HepG2 (cell line): ENCODE results near the gene SRGAP3. TPM values are rescaled to one million over a fixed set of nuclear protein-coding genes. Genes with fewer than 3 reads are reported as not detected.

Experiments used
- ATF7-NPFF ChIP-seq: sonication (generic); formaldehyde crosslinking; IDR thresholded peaks from 2 replicates; pipeline ENCODE4 v1.8.1; 2023; ENCODE audit warnings: mild to moderate bottlenecking, low read depth, missing genetic modification reagents, moderate library complexity
- CBFB ChIP-seq: sonication (generic); formaldehyde crosslinking; IDR thresholded peaks from 2 replicates; pipeline ENCODE4 v1.4.0; 2020; ENCODE audit warnings: missing genetic modification reagents
- DZIP1 ChIP-seq: sonication (generic); formaldehyde crosslinking; IDR thresholded peaks from 2 replicates; pipeline ENCODE4 v1.5.0; 2020; ENCODE audit warnings: mild to moderate bottlenecking, missing genetic modification reagents
- ETV6 ChIP-seq: sonication (generic); formaldehyde crosslinking; conservative IDR thresholded peaks from 2 replicates; pipeline ENCODE4 v1.4.0; 2020; ENCODE audit warnings: missing genetic modification reagents
- GTF2F1 ChIP-seq: fragments of 150-350 bp; IDR thresholded peaks from 2 replicates; pipeline ENCODE4 v1.6.1; 2014; ENCODE audit warnings: low read length
- HES4 ChIP-seq: sonication (generic); formaldehyde crosslinking; IDR thresholded peaks from 2 replicates; pipeline ENCODE4 v1.9.0; 2021; ENCODE audit warnings: mild to moderate bottlenecking, missing genetic modification reagents, borderline replicate concordance
- HHEX ChIP-seq: IDR thresholded peaks from 2 replicates; pipeline ENCODE4 v1.6.1; 2016; ENCODE audit warnings: control low read depth
- JARID2 ChIP-seq: sonication (generic); formaldehyde crosslinking; IDR thresholded peaks from 2 replicates; pipeline ENCODE4 v1.8.1; 2023; ENCODE audit warnings: missing genetic modification reagents, inconsistent platforms; ENCODE audit not compliant: insufficient replicate concordance
- KLF16 ChIP-seq, 2 experiments: sonication (generic) in 1 of 2; formaldehyde crosslinking in 1 of 2; IDR thresholded peaks; 2 replicates each; pipeline versions ENCODE4 v1.6.1 to v1.8.0; 2016 to 2023; ENCODE audit warnings: missing genetic modification reagents in 2 of 2, missing compliant biosample characterization in 1 of 2
- MEIS1 ChIP-seq: sonication (generic); formaldehyde crosslinking; IDR thresholded peaks from 2 replicates; pipeline ENCODE4 v1.9.0; 2021; ENCODE audit warnings: mild to moderate bottlenecking, missing genetic modification reagents, moderate library complexity, borderline replicate concordance
- MYNN ChIP-seq: sonication (generic); formaldehyde crosslinking; IDR thresholded peaks from 2 replicates; pipeline ENCODE4 v1.4.0; 2020; ENCODE audit warnings: mild to moderate bottlenecking, low read depth, missing genetic modification reagents
- PLSCR1 ChIP-seq: sonication (generic); formaldehyde crosslinking; IDR thresholded peaks from 2 replicates; pipeline ENCODE4 v1.5.0; 2020; ENCODE audit warnings: missing genetic modification reagents, mild to moderate bottlenecking, borderline replicate concordance
- REPIN1 ChIP-seq: sonication (generic); formaldehyde crosslinking; IDR thresholded peaks from 2 replicates; pipeline ENCODE4 v1.8.0; 2022; ENCODE audit warnings: missing genetic modification reagents, low read depth, mild to moderate bottlenecking, borderline replicate concordance
- SALL1 ChIP-seq: sonication (generic); formaldehyde crosslinking; IDR thresholded peaks from 2 replicates; pipeline ENCODE4 v1.8.0; 2022; ENCODE audit warnings: mild to moderate bottlenecking, missing genetic modification reagents
- SP5 ChIP-seq: IDR thresholded peaks from 2 replicates; pipeline ENCODE4 v1.6.1; 2016; ENCODE audit warnings: low read depth, borderline replicate concordance
- SRSF9 ChIP-seq: fragments of 200-400 bp; formaldehyde crosslinking; IDR thresholded peaks from 2 replicates; pipeline ENCODE4 v1.6.1; 2018; ENCODE audit warnings: borderline replicate concordance, mild to moderate bottlenecking, low read depth, low read length; ENCODE audit not compliant: insufficient read depth, poor library complexity, severe bottlenecking
- ZIK1 ChIP-seq: sonication (generic); formaldehyde crosslinking; IDR thresholded peaks from 2 replicates; pipeline ENCODE4 v1.5.0; 2020; ENCODE audit warnings: mild to moderate bottlenecking, low read depth, missing genetic modification reagents, borderline replicate concordance
- ZKSCAN1 ChIP-seq: fragments of 150-350 bp; IDR thresholded peaks from 2 replicates; pipeline ENCODE4 v1.6.1; 2014; ENCODE audit warnings: low read length
- ZMYM4 ChIP-seq: sonication (generic); formaldehyde crosslinking; IDR thresholded peaks from 2 replicates; pipeline ENCODE4 v1.8.1; 2023; ENCODE audit warnings: mild to moderate bottlenecking, missing genetic modification reagents
- ZNF124 ChIP-seq: sonication (generic); formaldehyde crosslinking; IDR thresholded peaks from 2 replicates; pipeline ENCODE4 v1.4.0; 2020; ENCODE audit warnings: missing genetic modification reagents
- ZNF224 ChIP-seq: sonication (generic); formaldehyde crosslinking; IDR thresholded peaks from 2 replicates; pipeline ENCODE4 v1.5.0; 2020; ENCODE audit warnings: mild to moderate bottlenecking, missing genetic modification reagents
- ZNF234 ChIP-seq: sonication (generic); formaldehyde crosslinking; conservative IDR thresholded peaks from 2 replicates; pipeline ENCODE4 v1.5.1; 2020; ENCODE audit warnings: mild to moderate bottlenecking, missing genetic modification reagents
- ZNF337 ChIP-seq: sonication (generic); formaldehyde crosslinking; IDR thresholded peaks from 2 replicates; pipeline ENCODE4 v1.5.1; 2020; ENCODE audit warnings: missing genetic modification reagents, low read depth, mild to moderate bottlenecking, borderline replicate concordance
- ZNF33A ChIP-seq: sonication (generic); formaldehyde crosslinking; IDR thresholded peaks from 2 replicates; pipeline ENCODE4 v1.5.1; 2020; ENCODE audit warnings: missing genetic modification reagents, mild to moderate bottlenecking, moderate library complexity, borderline replicate concordance
- ZNF441 ChIP-seq: sonication (generic); formaldehyde crosslinking; IDR thresholded peaks from 2 replicates; pipeline ENCODE4 v1.7.0; 2021; ENCODE audit warnings: missing genetic modification reagents, borderline replicate concordance
- ZNF616 ChIP-seq: sonication (generic); formaldehyde crosslinking; IDR thresholded peaks from 2 replicates; pipeline ENCODE4 v1.5.0; 2020; ENCODE audit warnings: low read depth, mild to moderate bottlenecking, missing genetic modification reagents
- ZNF709 ChIP-seq: sonication (generic); formaldehyde crosslinking; IDR thresholded peaks from 2 replicates; pipeline ENCODE4 v1.5.0; 2020; ENCODE audit warnings: mild to moderate bottlenecking, missing genetic modification reagents
- ZNF746 ChIP-seq: sonication (generic); formaldehyde crosslinking; IDR thresholded peaks from 2 replicates; pipeline ENCODE4 v1.8.0; 2022; ENCODE audit warnings: mild to moderate bottlenecking, missing genetic modification reagents
- polyA plus RNA-seq, 8 experiments: library from polyadenylated mRNA; depleted of rRNA in 3 of 8; stranded (reverse) in 7 of 8; unstranded in 1 of 8; fragments of >200 nt; fragmentation: Illumina TruSeq in 4 of 8; extraction: Trizol in 4 of 8; gene quantifications; 2 replicates each; pipeline versions ENCODE4 v1.2.1 to v1.2.3, GENCODE V29; 2011 to 2016; ENCODE audit warnings: low read depth in 4 of 8, missing spikeins in 1 of 8, mixed read lengths in 1 of 8; ENCODE audit not compliant: insufficient read depth in 1 of 8
- total RNA-seq, 5 experiments: library from RNA; depleted of rRNA; stranded (reverse); fragments of >200 nt; fragmentation: Illumina TruSeq; extraction: Trizol; gene quantifications; 2 replicates each; pipeline ENCODE4 v1.2.3, GENCODE V29; 2016; ENCODE audit warnings: low read depth in 1 of 5

Gene SRGAP3
- total and polyA plus RNA-seq, 2 of the 13 experiments (the other 11 are each of a cell fraction or from before 2014, with no cell fraction given): 1.2 to 1.4 TPM

- TF ChIP-seq ZNF33A (CRISPR knock-in tag) (no peak), MEIS1 (CRISPR knock-in tag) (0 out of 2 replicates have a peak, but pooled peaks have one; percentile 74), JARID2 (no peak), ZKSCAN1 (peak; percentile 23; the same call in 1 of the 2 replicates), SP5 (CRISPR knock-in tag) (peak; percentile 56; the same call in 1 of the 2 replicates), CBFB (CRISPR knock-in tag) (peak; percentile 92), ZNF124 (CRISPR knock-in tag) (0 out of 2 replicates have a peak, but pooled peaks have one; percentile 63), KLF16 (CRISPR knock-in tag; IDR thresholded peaks at IDR 0.05) (peak in 1 of 2 experiments; percentile 87; a peak in 1 of 4 replicates), SRSF9 (no peak), GTF2F1 (no peak), MYNN (no peak), ZNF746 (CRISPR knock-in tag) (0 out of 2 replicates have a peak, but pooled peaks have one; percentile 43), ETV6 (no peak), HHEX (CRISPR knock-in tag) (no peak), ZIK1 (CRISPR knock-in tag) (no peak), DZIP1 (CRISPR knock-in tag) (peak; percentile 82; the same call in 1 of the 2 replicates), ZNF234 (no peak), ZMYM4 (CRISPR knock-in tag) (peak; percentile 93), ZNF709 (CRISPR knock-in tag) (0 out of 2 replicates have a peak, but pooled peaks have one; percentile 35), HES4 (CRISPR knock-in tag) (no peak), REPIN1 (CRISPR knock-in tag) (peak; percentile 87), ATF7-NPFF (CRISPR knock-in tag) (peak; percentile 82), SALL1 (CRISPR knock-in tag) (peak; percentile 79), ZNF337 (CRISPR knock-in tag) (no peak), PLSCR1 (no peak), ZNF224 (no peak), ZNF616 (no peak), ZNF441 (CRISPR knock-in tag) (no peak)
These were observed 286.2 kb downstream of the SRGAP3 start, which contains the start of gene RAD18 (continued) for GRCh38 chr3:8963137-8963853.
